Ureter (tissue), 1 donor: Measurements from ENCODE around the gene OR1K1. TPM values are rescaled to one million over a fixed set of nuclear protein-coding genes. Genes with fewer than 3 reads are reported as not detected.

Experiments used
- total RNA-seq: library from RNA; stranded (reverse); gene quantifications from one replicate; pipeline ENCODE4 v1.2.4, GENCODE V29; 2023
- donor health status: DM: yes; HTN: yes; CAD: no.

Gene OR1K1
- total RNA-seq, 1 donor from 2014 or later = not detected

Other genes starting within 250 kb of the OR1K1 start
- gene OR1N2, start 247.0 kb upstream of the OR1K1 start, total RNA-seq = not detected
- gene OR1L8, start 216.7 kb upstream of the OR1K1 start, total RNA-seq = not detected
- not detected for gene OR1Q1, start 185.4 kb upstream of the OR1K1 start, total RNA-seq
- 0.39 TPM for gene OR1B1, start 142.5 kb upstream of the OR1K1 start, total RNA-seq
- not detected for gene OR1L1, start 138.4 kb upstream of the OR1K1 start, total RNA-seq
- not detected for gene OR1L3, start 125.0 kb upstream of the OR1K1 start, total RNA-seq
- gene OR1L4, start 76.1 kb upstream of the OR1K1 start, total RNA-seq = not detected
- gene OR1L6, start 57.8 kb upstream of the OR1K1 start, total RNA-seq = not detected
- not detected for gene OR5C1, start 11.2 kb upstream of the OR1K1 start, total RNA-seq
- 17.9 TPM for gene PDCL, start 28.5 kb downstream of the OR1K1 start, total RNA-seq
- 48.1 TPM for gene RC3H2, start 105.2 kb downstream of the OR1K1 start, total RNA-seq
- 9.8 TPM for gene ZBTB6, start 113.2 kb downstream of the OR1K1 start, total RNA-seq
- gene ZBTB26, start 131.4 kb downstream of the OR1K1 start, total RNA-seq = 10.7 TPM
- 96.4 TPM for gene RABGAP1, start 140.9 kb downstream of the OR1K1 start, total RNA-seq
- gene GPR21, start 233.5 kb downstream of the OR1K1 start, total RNA-seq = 7.8 TPM